Measurements from ENCODE around the gene TP53I3. TPM values are rescaled to one million over a fixed set of nuclear protein-coding genes. Genes with fewer than 3 reads are reported as not detected.
A peak's percentile ranks its signal among the peaks of the same experiment; 100 is the strongest.

TP53I3 gene
- total RNA-seq (1 to 10 TPM in 1 of 2 experiments, not detected in 1; 1.0 TPM), polyA plus RNA-seq (under 1 TPM in 2 of 3 donors, not detected in 1; 0.39 to 0.44 TPM), total RNA-seq (0 to 0.17 (median 0.10) reads per million in 6 experiments)

- DNase-seq = peak; percentile 56 to 91 (median 81)
- H3K4me1 Mint-ChIP-seq = peaks cover 7 to 18% (median 16%) of the 10 kb centered on the region in 4 donors
- peaks cover 0 to 36% (median 9%) of the 10 kb centered on the region in 3 donors for H3K36me3 Mint-ChIP-seq
- POLR2A ChIA-PET = interaction anchor here (0.6 to 2.8 kb wide), 7 partner anchors 8 to 260 kb away, joined by 3 to 17 read pairs (median 4); partner anchors contain the start of genes ATAD2B and WDCP
- ATAC-seq = peak; percentile 92 to 95
- peak within 1 kb of the TSS; percentile 79 to 92 (median 88) for H3K4me3 Mint-ChIP-seq
- no peaks in the 10 kb centered on the region for H3K9me3 Mint-ChIP-seq
- peaks cover 0 to 3% (median 0%) of the 10 kb centered on the region in 5 donors for H3K27me3 Mint-ChIP-seq
- peak within 1 kb of the TSS; percentile 25 to 84 (median 54) for H3K27ac Mint-ChIP-seq
Observed at GRCh38 chr2:24084386-24085199, at the start of gene TP53I3. Gene TP53I3 (minus strand): TSS chr2:24084834. CDS start chr2:24084326, 508 bp downstream.

- H3K36me3 Mint-ChIP-seq = peaks cover 0 to 9% (median 0%) of the 10 kb centered on the region in 3 donors
- no peak for DNase-seq
- POLR2A ChIA-PET = interaction anchor here (0.5 kb wide), 1 partner anchor 192 kb away, joined by 4 read pairs; the partner anchor contains the start of gene UBXN2A
Observed at GRCh38 chr2:24132543-24132942, 47.9 kb upstream of the TP53I3 start.

DNA sequence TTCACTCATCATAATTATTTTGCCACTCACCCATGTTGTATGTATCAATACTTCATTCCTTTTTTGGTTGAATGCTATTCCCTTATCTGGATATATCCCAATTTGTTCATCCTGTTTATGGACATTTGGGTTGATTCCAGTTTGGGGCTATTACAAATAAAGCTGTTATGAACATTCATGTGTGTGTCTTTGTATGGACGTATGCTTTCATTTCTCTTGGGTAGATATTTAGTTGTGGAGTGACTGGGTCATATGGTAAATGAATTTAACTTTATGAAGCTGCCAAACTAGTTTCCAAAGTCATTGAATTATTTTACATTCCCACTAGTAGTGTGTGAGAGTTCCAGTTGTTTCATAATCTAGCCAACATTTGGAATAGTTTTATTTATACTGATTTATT is 41.3 kb upstream of the TP53I3 start:
- Mint-ChIP-seq H3K27ac (peak overlapping the region in 2 of 10 donors; percentile 43 to 63), H3K4me3 (peak overlapping the region in 3 of 10 donors; percentile 29 to 45 (median 31)), H3K36me3 (no peaks in the 10 kb centered on the region), H3K27me3 (no peaks in the 10 kb centered on the region), H3K9me3 (no peaks in the 10 kb centered on the region), H3K4me1 (peaks cover 11 to 22% (median 14%) of the 10 kb centered on the region in 4 donors)
- ATAC-seq = no peak
- POLR2A ChIA-PET = no interaction called here
- DNase-seq = no peak

More at GRCh38 chr2:24132543-24132942, 47.9 kb upstream of the TP53I3 start:
- H3K4me3 Mint-ChIP-seq = no peak overlapping the region
- peaks cover 0 to 15% (median 8%) of the 10 kb centered on the region in 9 donors for H3K9me3 Mint-ChIP-seq
- peaks cover 0 to 6% (median 0%) of the 10 kb centered on the region in 4 donors for H3K4me1 Mint-ChIP-seq
- H3K27ac Mint-ChIP-seq = no peak overlapping the region
- ATAC-seq = no peak
- no peaks in the 10 kb centered on the region for H3K27me3 Mint-ChIP-seq

DNA sequence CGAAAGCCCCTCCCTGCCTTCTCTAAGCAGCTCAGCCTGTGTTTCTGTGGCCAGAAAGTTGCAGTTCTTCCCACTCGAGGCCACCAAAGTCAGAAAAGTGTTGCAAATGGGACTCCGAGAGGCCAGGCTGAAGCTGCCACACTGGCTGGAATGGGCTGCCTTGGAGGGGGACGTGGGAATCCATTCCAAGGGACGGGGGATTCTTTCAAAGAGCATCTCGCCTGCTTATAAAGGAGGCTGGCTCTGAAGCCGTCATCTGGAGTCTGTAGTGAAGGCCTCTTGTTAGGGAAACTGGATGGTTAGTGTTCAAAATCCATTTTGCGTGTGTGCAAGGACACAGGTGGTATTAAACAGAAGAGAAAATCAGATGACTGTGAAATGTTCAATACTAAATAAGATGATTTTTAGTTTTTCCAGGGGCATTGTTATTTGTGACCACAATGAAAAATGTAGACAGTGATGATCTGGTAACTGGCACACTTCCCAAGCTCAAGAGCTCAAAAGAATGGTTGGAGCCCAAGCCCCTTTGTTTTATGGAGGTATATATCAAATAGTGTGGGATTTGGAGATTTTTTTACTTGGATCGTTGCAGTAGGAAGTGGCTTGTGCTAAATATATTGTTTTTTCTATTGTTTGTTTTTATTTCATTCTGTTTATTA is 39.4 kb upstream of the TP53I3 start:
- Mint-ChIP-seq H3K27me3 (no peaks in the 10 kb centered on the region), H3K4me3 (peak overlapping the region; percentile 78 to 90 (median 82)), H3K27ac (peak overlapping the region; percentile 61 to 93 (median 84)), H3K4me1 (peaks cover 8 to 22% (median 14%) of the 10 kb centered on the region in 4 donors), H3K36me3 (no peaks in the 10 kb centered on the region), H3K9me3 (no peaks in the 10 kb centered on the region)
- no peak for DNase-seq
- POLR2A ChIA-PET = interaction anchor here (0.8 to 2.3 kb wide), 3 partner anchors 14 to 197 kb away, joined by 3 to 10 read pairs (median 3); partner anchors contain the start of genes ATAD2B and WDCP
- peak; percentile 1 to 14 for ATAC-seq

GRCh38 chr2:24123195-24123921 is 38.7 kb upstream of the TP53I3 start, which contains the start of the genes FAM228B and PFN4:
Gene FAM228B (plus strand): TSS chr2:24123469. CDS start chr2:24124362, 893 bp downstream.
Gene PFN4 (minus strand): TSS chr2:24123334. CDS start chr2:24122535, 799 bp downstream.
- POLR2A ChIA-PET = interaction anchor here (0.8 to 2.3 kb wide), 4 partner anchors 13 to 236 kb away, joined by 3 to 10 read pairs (median 3); partner anchors contain the start of genes ATAD2B and WDCP
- H3K27ac Mint-ChIP-seq = peak within 1 kb of the TSS; percentile 61 to 93 (median 88)
- DNase-seq (peak; percentile 28 to 73 (median 52)), ATAC-seq (peak; percentile 90 to 93)
- H3K27me3 Mint-ChIP-seq = no peaks in the 10 kb centered on the region
- H3K36me3 Mint-ChIP-seq = no peaks in the 10 kb centered on the region
- H3K4me3 Mint-ChIP-seq = peak within 1 kb of the TSS; percentile 78 to 91 (median 87)
- H3K4me1 Mint-ChIP-seq = peaks cover 8 to 22% (median 14%) of the 10 kb centered on the region in 4 donors
- H3K9me3 Mint-ChIP-seq = no peaks in the 10 kb centered on the region

DNA sequence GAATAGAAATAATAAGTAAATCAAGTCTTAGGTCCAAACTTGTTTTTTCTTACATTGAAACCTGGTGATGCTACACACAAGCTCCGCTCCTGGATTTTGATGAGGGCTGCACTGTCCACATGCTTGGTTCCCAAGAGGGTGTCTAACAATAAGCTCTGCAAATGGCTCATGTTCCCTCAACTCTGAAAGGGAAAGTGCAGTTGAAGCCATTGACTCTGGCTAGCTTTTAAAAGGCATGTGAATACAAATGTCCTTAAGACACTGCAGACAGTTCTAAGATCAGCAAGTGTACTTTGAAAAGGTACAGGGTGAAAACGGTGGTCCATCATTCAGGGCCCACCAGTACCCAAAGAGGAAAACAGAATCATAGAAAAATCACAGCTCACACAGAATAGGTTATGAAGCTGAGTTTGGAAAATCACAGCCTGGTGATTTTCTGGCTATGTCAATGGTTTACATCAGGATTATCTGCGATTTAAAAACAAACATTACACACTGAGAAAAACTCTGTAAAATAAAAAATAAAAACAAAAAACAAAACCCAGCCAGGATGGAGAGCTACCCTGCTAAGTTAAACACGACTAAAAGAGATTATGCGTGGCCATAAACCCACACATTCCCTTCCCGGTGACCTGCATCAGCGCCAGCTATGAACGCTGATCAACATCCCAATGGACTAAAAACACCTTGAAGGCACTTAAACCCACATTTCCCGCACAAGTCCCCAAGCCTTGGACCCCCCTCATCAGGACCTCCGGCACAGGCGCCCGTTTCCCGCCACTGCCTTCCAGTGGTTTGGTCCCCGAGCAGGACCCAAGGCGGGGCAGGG is 37.9 kb upstream of the TP53I3 start:
- H3K9me3 Mint-ChIP-seq = no peaks in the 10 kb centered on the region
- peak overlapping the region; percentile 40 to 90 (median 78) for H3K27ac Mint-ChIP-seq
- POLR2A ChIA-PET = interaction anchor here (1.2 to 2.3 kb wide), 3 partner anchors 46 to 237 kb away, joined by 3 to 10 read pairs (median 4); partner anchors contain the start of genes ATAD2B and SF3B6
- H3K36me3 Mint-ChIP-seq = no peaks in the 10 kb centered on the region
- DNase-seq = no peak
- H3K4me3 Mint-ChIP-seq = peak overlapping the region; percentile 78 to 91 (median 87)
- no peaks in the 10 kb centered on the region for H3K27me3 Mint-ChIP-seq
- ATAC-seq = no peak
- H3K4me1 Mint-ChIP-seq = peaks cover 5 to 22% (median 14%) of the 10 kb centered on the region in 4 donors

GRCh38 chr2:24121469-24121868 is 36.8 kb upstream of the TP53I3 start:
- peak overlapping the region in 5 of 10 donors; percentile 38 to 77 (median 48) for H3K27ac Mint-ChIP-seq
- no peaks in the 10 kb centered on the region for H3K9me3 Mint-ChIP-seq
- no peak for ATAC-seq
- no peak for DNase-seq
- H3K36me3 Mint-ChIP-seq = no peaks in the 10 kb centered on the region
- H3K4me1 Mint-ChIP-seq = peaks cover 5 to 22% (median 13%) of the 10 kb centered on the region in 4 donors
- no peaks in the 10 kb centered on the region for H3K27me3 Mint-ChIP-seq
- H3K4me3 Mint-ChIP-seq = peak overlapping the region in 2 of 10 donors; percentile 40 to 45
- POLR2A ChIA-PET = interaction anchor here (1.2 kb wide), 1 partner anchor 45 kb away, joined by 4 read pairs; the partner anchor contains the start of gene SF3B6

DNA sequence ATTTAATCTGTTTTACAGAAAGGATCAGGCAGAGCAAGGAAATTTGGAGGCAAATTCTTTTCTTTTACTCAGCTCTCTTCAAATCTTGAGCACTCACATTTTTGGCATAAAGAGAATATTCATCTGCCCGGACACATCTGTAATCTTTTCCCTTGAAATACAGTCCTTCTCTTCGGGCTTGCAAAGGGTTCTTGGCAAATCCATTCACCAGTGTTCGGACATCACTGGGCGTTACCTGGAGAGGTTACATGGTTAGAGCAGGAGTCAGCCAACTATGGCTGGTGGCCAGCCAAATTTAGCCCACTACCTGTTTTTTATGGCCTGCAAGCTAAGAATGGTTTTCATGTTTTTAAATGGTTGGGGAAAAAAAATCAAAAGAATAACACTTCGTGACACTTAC is 36.4 kb upstream of the TP53I3 start:
- Mint-ChIP-seq H3K9me3 (no peaks in the 10 kb centered on the region), H3K36me3 (no peaks in the 10 kb centered on the region), H3K27me3 (no peaks in the 10 kb centered on the region)

DNA sequence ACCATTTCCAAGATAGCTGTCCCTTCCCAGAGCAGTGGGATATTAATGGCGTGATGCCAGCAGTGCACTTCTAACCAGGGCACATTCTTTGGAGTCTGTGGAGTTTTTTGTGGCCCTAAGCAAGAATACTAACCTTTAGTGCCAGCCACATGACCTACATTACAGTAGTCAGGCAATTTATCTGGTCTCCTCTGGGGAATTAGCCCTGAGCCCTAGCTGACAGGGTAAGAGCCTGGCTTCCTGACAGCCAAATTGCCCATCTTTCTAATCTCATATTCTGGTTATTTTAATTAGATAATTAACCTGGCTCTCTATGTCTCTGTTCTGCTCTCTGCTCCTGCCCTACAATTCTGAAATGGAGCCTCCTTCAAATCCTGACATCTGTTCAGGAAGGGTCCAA is 33.3 kb upstream of the TP53I3 start:
- peak overlapping the region in 1 of 10 donors; percentile 5 for H3K27ac Mint-ChIP-seq
- H3K4me3 Mint-ChIP-seq = no peak overlapping the region
- peaks cover 0 to 8% (median 5%) of the 10 kb centered on the region in 4 donors for H3K4me1 Mint-ChIP-seq
- H3K9me3 Mint-ChIP-seq = no peaks in the 10 kb centered on the region
- POLR2A ChIA-PET = interaction anchor here (0.7 kb wide), 1 partner anchor 45 kb away, joined by 3 read pairs; no protein-coding TSS in a partner anchor
- no peak for DNase-seq
- H3K27me3 Mint-ChIP-seq = no peaks in the 10 kb centered on the region
- H3K36me3 Mint-ChIP-seq = no peaks in the 10 kb centered on the region
- ATAC-seq = no peak

More for the DNA sequence above, 36.4 kb upstream of the TP53I3 start:
- ATAC-seq (no peak), DNase-seq (no peak)
- Mint-ChIP-seq H3K4me1 (peaks cover 5 to 22% (median 13%) of the 10 kb centered on the region in 4 donors), H3K4me3 (peak overlapping the region in 1 of 10 donors; percentile 14), H3K27ac (no peak overlapping the region)
- POLR2A ChIA-PET = no interaction called here

- Mint-ChIP-seq H3K4me3 (no peak overlapping the region), H3K4me1 (no peaks in the 10 kb centered on the region)
- POLR2A ChIA-PET = no interaction called here
Observed at GRCh38 chr2:24115057-24115456, 30.4 kb upstream of the TP53I3 start.

DNA sequence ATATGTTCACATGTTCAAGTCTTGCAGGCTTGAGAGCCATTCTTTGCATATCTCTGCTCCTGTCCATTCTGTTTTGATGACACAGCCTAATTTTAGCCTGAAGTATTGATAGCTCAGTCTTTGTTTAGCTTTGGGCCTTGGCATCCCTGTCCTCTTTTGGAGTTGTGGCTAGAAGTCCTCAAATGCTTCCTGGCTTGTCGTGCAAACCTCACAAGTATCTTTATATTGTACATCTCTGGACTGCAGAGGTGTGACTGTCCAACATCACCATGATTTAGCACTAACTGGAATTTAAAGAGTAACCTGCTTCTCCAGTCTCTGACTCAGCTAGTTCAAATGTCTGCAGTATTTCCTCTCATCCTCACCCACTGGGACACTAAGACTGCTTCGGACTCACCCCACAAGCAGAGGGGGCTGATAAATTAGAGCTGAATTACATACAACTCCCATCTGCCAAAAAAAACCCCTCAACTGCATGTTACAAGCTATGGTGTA is 26.8 kb upstream of the TP53I3 start:
- H3K9me3 Mint-ChIP-seq = peaks cover 0 to 27% (median 12%) of the 10 kb centered on the region in 9 donors
- no peaks in the 10 kb centered on the region for H3K27me3 Mint-ChIP-seq
- H3K27ac Mint-ChIP-seq = peak overlapping the region in 1 of 10 donors; percentile 4
- DNase-seq (no peak), ATAC-seq (no peak)
- POLR2A ChIA-PET = no interaction called here
- no peaks in the 10 kb centered on the region for H3K4me1 Mint-ChIP-seq
- H3K36me3 Mint-ChIP-seq = peaks cover 0 to 21% (median 10%) of the 10 kb centered on the region in 3 donors
- no peak overlapping the region for H3K4me3 Mint-ChIP-seq

More at GRCh38 chr2:24115057-24115456, 30.4 kb upstream of the TP53I3 start:
- ATAC-seq (no peak), DNase-seq (no peak)
- H3K36me3 Mint-ChIP-seq = no peaks in the 10 kb centered on the region
- H3K27ac Mint-ChIP-seq = no peak overlapping the region
- no peaks in the 10 kb centered on the region for H3K9me3 Mint-ChIP-seq
- H3K27me3 Mint-ChIP-seq = no peaks in the 10 kb centered on the region
